ENCODE data around the gene RNF141. TPM values are rescaled to one million over a fixed set of nuclear protein-coding genes. Genes with fewer than 3 reads are reported as not detected.

RNF141 gene
- total RNA-seq, 3 donors from 2014 or later (not counting 1 experiment from before 2014, with no cell fraction given), result 10.3 to 13.9 (median 11.7) TPM

GRCh38 chr11:10561043-10561818, 20.2 kb upstream of the RNF141 start:
- no peaks in the 10 kb centered on the region for H3K9me3 Mint-ChIP-seq
- no peak overlapping the region for H3K4me3 Mint-ChIP-seq
- no peak overlapping the region for H3K27ac ChIP-seq (ENCODE audit: low read length)
- H3K4me3 ChIP-seq (ENCODE audit: low read length), result no peak overlapping the region
- intact Hi-C loops (cut with micrococcal nuclease), result no loop called here
- H3K4me1 Mint-ChIP-seq, result no peaks in the 10 kb centered on the region
- no peaks in the 10 kb centered on the region for H3K9me3 ChIP-seq (ENCODE audit: control insufficient read depth, insufficient read depth, low read length)
- H3K27me3 ChIP-seq (ENCODE audit: control insufficient read depth, insufficient read depth, low read length), result no peaks in the 10 kb centered on the region
- H3K27ac Mint-ChIP-seq, result no peak overlapping the region
- WGBS (ENCODE audit: insufficient coverage), result 73% methylated on average over 2 of the region's 3 CpGs
- H3K27me3 Mint-ChIP-seq (ENCODE audit: low read depth in 2 of 2), result peaks cover 8 to 16% of the 10 kb centered on the region in 2 donors
- TF ChIP-seq, protein P1, sequence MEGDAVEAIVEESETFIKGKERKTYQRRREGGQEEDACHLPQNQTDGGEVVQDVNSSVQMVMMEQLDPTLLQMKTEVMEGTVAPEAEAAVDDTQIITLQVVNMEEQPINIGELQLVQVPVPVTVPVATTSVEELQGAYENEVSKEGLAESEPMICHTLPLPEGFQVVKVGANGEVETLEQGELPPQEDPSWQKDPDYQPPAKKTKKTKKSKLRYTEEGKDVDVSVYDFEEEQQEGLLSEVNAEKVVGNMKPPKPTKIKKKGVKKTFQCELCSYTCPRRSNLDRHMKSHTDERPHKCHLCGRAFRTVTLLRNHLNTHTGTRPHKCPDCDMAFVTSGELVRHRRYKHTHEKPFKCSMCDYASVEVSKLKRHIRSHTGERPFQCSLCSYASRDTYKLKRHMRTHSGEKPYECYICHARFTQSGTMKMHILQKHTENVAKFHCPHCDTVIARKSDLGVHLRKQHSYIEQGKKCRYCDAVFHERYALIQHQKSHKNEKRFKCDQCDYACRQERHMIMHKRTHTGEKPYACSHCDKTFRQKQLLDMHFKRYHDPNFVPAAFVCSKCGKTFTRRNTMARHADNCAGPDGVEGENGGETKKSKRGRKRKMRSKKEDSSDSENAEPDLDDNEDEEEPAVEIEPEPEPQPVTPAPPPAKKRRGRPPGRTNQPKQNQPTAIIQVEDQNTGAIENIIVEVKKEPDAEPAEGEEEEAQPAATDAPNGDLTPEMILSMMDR (IDR thresholded peaks at IDR 0.05), result no peak
- no peaks in the 10 kb centered on the region for H3K36me3 ChIP-seq (ENCODE audit: control insufficient read depth, insufficient read depth, low read length)
- DNase-seq, result no peak
- H3K36me3 Mint-ChIP-seq, result no peaks in the 10 kb centered on the region
- H3K4me1 ChIP-seq (ENCODE audit: control insufficient read depth, insufficient read depth, low read length), result no peaks in the 10 kb centered on the region
- no peak for ATAC-seq

- H3K36me3 ChIP-seq (ENCODE audit: control insufficient read depth, insufficient read depth, low read length), result no peaks in the 10 kb centered on the region
- WGBS (ENCODE audit: insufficient coverage), result 93% methylated on average over 3 of the region's 3 CpGs
These were observed 17.3 kb upstream of the RNF141 start for GRCh38 chr11:10558288-10558687.

DNA sequence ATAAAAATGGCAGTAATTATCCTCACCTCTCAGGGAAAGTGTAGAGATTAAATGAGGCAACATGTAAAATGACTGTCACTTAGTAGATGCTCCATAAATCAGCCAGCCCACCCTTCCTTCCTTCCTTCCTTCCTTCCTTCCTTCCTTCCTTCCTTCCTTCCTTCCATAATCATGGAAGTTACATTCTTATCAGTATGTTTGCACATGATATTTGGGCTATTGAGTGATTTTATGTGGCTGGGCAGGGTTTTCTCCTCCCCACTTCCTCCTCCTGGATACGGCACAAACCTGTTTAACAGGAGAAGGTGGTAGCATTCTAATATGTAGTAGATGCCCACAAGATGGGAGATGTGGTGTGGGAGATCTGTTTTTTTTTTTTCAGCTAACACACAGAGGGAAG, 15.6 kb upstream of the RNF141 start:
- Histone ChIP-seq H3K4me3 (ENCODE audit: low read length) (no peak overlapping the region), H3K4me1 (ENCODE audit: control insufficient read depth, insufficient read depth, low read length) (no peaks in the 10 kb centered on the region), H3K36me3 (ENCODE audit: control insufficient read depth, insufficient read depth, low read length) (no peaks in the 10 kb centered on the region), H3K9me3 (ENCODE audit: control insufficient read depth, insufficient read depth, low read length) (no peaks in the 10 kb centered on the region), H3K27me3 (ENCODE audit: control insufficient read depth, insufficient read depth, low read length) (no peaks in the 10 kb centered on the region), H3K27ac (ENCODE audit: low read length) (no peak overlapping the region)
- Mint-ChIP-seq H3K27ac (no peak overlapping the region), H3K27me3 (ENCODE audit: low read depth in 2 of 2) (peaks cover 16 to 17% of the 10 kb centered on the region in 2 donors), H3K4me3 (no peak overlapping the region), H3K4me1 (peaks cover 0 to 5% of the 10 kb centered on the region in 2 donors), H3K9me3 (peaks cover 0 to 5% of the 10 kb centered on the region in 2 donors), H3K36me3 (no peaks in the 10 kb centered on the region)
- ATAC-seq (no peak), DNase-seq (no peak)
- WGBS (ENCODE audit: insufficient coverage), result no CpG with 5 or more reads among the region's 1 CpG
- TF ChIP-seq, protein P1 (IDR thresholded peaks at IDR 0.05), result no peak
- intact Hi-C loops (cut with micrococcal nuclease), result no loop called here

More at GRCh38 chr11:10558288-10558687, 17.3 kb upstream of the RNF141 start:
- no peak overlapping the region for H3K27ac Mint-ChIP-seq
- ATAC-seq (no peak), DNase-seq (no peak)
- H3K27me3 Mint-ChIP-seq (ENCODE audit: low read depth in 2 of 2), result peaks cover 8 to 16% of the 10 kb centered on the region in 2 donors
- intact Hi-C loops (cut with micrococcal nuclease), result no loop called here
- H3K4me1 ChIP-seq (ENCODE audit: control insufficient read depth, insufficient read depth, low read length), result no peaks in the 10 kb centered on the region
- TF ChIP-seq, protein P1 (IDR thresholded peaks at IDR 0.05), result no peak
- no peaks in the 10 kb centered on the region for H3K9me3 Mint-ChIP-seq
- H3K4me3 ChIP-seq (ENCODE audit: low read length), result no peak overlapping the region
- H3K27me3 ChIP-seq (ENCODE audit: control insufficient read depth, insufficient read depth, low read length), result no peaks in the 10 kb centered on the region
- no peaks in the 10 kb centered on the region for H3K4me1 Mint-ChIP-seq
- no peaks in the 10 kb centered on the region for H3K36me3 Mint-ChIP-seq
- no peak overlapping the region for H3K4me3 Mint-ChIP-seq
- H3K27ac ChIP-seq (ENCODE audit: low read length), result no peak overlapping the region
- no peaks in the 10 kb centered on the region for H3K9me3 ChIP-seq (ENCODE audit: control insufficient read depth, insufficient read depth, low read length)

Data from natural killer cell (primary cell).